GOT3 (cell line): Measurements from ENCODE around the gene PGD.
"Not testable (repeated sequence)": the region's sequence is repeated elsewhere in the genome, so short reads cannot be mapped to it uniquely, and the experiment has no call there.

Source experiments
- DNase-seq: peaks from one replicate; lab custom pipeline; 2025; ENCODE audit warnings: mixed read lengths; lab: John Stamatoyannopoulos, UW

The PGD gene

DNA sequence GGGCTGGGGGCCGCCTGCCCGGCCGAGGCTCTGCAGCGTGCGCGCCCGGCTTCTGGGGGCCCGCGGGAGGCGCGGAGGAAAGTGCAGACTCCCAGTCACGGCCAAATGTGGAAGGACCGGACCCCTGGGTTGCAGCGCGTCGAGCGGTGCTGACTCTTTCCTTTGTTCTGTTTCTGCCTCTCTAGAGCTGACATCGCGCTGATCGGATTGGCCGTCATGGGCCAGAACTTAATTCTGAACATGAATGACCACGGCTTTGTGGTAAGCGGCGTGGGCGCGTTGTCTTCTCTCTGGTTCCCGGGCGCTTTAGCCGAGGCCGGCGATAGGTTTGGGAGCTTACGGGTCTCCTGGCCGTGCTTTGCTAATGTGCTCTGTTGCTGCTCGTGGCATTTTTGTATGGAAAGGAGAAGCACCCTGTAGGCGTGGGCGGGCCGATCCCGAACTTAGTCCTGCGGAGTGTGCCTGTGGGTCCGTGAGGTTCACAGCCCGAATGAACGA lies 629 bp downstream of the PGD start:
- DNase-seq: no peak

DNA sequence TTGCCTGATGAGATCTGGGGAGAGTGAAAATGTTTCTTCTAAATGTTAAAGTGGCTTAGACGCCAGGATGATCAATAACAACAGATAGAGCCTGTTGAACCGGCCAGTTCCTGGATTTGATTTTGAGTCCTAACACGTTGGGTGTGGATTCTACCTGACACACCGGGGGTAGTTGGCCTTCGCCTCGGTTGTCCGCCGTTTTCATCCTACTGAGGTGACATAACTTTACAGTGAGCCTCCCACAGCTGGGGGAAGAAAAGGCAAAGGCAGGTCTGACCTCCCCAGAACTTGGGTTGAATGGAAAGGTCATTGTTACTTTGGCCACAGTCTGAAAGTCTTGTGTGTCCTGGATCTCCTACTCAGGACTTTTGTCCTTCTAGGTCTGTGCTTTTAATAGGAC lies 1.1 kb downstream of the PGD start:
- no peak for DNase-seq

DNA sequence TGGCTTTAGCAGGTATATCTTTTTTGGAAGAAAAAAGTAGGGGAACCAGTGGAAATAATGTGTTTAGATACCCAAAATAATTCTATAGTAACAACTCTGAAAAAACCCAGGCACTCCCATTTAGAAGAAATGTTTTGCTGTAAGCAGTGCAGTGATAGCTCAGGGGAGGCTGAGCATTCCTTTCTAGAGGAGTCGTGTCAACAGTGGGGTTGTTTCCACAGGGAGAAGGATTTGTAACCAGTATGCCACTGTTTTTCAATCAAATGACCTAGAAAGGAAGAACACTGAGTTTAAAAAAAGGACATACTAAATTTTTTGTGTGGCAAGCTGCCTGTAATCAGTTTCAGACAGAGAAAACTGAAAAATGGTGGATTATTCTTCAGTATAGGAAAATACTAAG lies 2.4 kb downstream of the PGD start:
- DNase-seq: no peak

DNA sequence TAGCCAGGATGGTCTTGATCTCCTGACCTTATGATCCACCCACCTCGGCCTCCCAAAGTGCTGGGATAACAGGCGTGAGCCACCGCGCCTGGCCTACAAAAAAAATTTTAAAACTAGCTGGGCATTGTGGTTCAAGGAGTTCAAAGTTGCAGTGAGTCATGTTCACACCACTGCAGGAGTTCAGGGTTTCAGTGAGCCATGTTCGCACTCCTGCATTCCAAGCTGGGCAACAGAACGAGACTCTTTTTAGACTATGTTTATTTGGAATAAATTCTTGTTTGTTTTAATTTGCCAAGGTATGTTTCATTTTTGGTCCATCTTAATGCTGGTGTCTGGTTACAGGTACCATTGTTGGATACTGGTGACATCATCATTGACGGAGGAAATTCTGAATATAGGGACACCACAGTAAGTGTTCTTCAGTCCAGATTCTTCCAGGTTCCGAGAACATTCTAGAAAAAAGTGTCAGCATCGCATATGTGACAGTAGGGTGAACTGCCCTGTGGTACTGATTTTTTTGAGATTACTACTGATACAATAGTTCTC lies 3.9 kb downstream of the PGD start:
- DNase-seq: no peak

- no peak for DNase-seq
Measured at GRCh38 chr1:10407201-10407600, 8.3 kb downstream of the PGD start.

DNA sequence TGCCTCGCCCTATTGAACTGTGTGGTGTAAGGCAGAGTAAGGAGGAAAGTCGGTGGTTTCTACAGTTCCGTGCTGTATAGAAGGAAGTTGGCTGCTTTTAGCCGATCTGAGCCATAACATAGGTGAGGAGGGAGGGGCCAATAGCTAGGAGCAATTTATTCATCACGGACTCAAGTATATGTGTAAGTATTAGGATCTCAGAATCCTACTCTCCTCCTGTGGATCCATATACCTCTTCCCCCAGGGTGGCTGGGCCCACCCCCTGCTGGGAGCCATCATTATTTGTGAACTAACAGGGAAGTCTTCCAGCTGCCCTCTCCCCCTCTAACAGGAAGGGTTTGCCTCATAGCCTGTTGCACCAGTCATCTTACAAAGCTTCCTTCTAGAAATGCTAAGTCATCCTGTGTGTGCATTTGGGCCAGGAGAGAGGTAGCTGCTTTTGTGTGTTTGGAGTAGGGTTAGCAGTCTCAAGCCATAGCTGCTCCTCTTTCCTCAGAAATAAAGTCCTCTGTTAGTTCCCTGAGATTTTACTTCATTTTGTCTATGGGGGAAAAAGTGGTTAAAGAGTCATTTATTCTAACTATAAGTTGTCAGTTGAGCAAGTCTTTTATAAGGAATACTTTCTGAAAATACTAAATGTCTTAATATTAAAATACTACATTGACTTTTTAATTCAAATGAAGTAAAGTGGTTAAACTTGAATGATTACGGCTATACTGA lies 16.5 kb downstream of the PGD start:
- no peak for DNase-seq

DNA sequence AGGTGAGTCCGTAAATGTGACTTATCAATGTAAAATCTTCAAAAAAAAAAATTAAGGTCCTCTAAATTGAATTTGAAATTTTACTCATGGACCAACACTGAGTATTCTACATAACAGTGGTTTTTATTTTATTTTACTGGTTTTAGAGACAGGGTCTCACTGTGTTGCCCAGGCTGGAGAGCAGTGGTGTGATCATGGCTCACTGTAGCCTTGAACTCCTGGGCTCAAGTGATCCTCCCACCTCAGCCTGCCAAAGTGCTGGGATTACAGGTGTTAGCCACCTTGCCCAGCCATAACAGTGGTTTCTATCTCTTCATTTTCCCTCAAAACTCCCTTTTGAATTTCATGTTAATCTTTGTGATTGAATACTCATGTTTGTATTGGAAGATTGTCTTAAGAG lies 17.1 kb downstream of the PGD start:
- not testable (repeated sequence) for DNase-seq

DNA sequence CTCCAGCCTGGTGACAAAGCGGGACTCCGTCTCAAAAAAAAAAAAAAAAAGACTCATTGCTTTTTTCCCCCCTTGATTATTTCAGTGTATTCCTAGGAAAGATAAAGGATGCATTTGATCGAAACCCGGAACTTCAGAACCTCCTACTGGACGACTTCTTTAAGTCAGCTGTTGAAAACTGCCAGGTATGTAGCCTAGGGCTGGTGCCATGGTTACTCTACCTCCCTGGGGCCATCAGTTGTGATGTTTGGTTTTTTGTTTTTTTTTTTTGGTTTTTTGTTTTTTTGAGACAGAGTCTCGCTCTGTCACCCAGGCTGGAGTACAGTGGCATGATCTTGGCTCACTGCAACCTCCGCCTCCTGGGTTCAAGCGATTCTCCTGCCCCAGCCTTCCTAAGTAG lies 19.9 kb downstream of the PGD start:
- DNase-seq: not testable (repeated sequence)

DNA sequence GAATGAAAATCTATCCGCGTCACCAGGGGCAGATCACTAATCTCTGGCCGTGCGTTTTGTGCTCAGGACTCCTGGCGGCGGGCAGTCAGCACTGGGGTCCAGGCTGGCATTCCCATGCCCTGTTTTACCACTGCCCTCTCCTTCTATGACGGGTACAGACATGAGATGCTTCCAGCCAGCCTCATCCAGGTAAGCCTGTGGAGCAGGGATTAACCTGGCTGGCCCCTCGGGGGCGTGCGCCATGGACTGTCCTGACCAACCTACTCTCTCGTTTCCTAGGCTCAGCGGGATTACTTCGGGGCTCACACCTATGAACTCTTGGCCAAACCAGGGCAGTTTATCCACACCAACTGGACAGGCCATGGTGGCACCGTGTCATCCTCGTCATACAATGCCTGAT lies 20.5 kb downstream of the PGD start:
- no peak for DNase-seq

GRCh38 chr1:10421637-10422036 lies 22.8 kb downstream of the PGD start:
- no peak for DNase-seq

DNA sequence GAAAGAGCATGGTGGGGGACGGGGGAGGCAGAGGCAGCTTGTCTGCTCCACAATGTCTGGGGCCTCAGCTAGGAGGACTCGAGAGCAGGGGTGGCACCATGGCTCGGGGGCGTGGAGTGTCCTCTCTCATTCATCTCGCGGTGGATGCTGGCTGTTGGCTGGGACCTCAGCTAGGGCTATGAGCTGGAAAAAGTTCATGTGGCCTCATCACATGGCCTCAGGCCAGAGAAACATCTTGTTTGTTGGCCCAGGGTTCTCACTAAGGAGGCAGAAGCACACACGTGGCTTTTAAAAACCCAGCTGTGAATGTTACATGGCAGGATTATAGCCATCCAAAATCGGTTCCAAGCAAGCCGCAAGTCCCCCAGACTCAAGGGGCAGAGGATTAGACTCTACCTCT lies 25.2 kb downstream of the PGD start:
- DNase-seq: no peak

GRCh38 chr1:10424651-10425050 lies 25.8 kb downstream of the PGD start:
- no peak for DNase-seq

DNA sequence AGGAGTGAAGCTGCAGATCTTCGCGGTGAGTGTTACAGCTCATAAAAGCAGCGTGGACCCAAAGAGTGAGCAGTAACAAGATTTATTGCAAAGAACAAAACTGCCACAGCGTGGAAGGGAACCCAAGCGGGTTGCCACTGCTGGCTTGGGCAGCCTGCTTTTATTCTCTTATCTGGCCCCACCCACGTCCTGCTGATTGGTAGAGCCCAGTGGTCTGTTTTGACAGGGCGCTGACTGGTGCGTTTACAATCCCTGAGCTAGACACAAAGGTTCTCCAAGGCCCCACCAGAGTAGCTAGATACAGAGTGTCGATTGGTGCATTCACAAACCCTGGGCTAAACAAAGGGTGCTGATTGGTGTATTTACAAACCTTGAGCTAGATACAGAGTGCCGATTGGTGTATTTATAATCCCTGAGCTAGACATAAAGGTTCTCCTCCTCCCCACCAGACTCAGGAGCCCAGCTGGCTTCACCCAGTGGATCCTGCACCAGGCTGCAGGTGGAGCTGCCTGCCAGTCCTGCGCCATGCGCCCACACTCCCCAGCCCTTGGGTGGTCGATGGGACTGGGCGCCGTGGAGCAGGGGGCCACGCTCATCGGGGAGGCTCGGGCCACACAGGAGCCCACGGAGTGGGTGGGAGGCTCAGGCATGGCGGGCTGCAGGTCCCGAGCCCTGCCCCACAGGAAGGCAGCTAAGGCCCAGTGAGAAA lies 27.1 kb downstream of the PGD start:
- DNase-seq: not testable (repeated sequence)

- not testable (repeated sequence) for DNase-seq
Measured at GRCh38 chr1:10426535-10426848, 27.6 kb downstream of the PGD start.

DNA sequence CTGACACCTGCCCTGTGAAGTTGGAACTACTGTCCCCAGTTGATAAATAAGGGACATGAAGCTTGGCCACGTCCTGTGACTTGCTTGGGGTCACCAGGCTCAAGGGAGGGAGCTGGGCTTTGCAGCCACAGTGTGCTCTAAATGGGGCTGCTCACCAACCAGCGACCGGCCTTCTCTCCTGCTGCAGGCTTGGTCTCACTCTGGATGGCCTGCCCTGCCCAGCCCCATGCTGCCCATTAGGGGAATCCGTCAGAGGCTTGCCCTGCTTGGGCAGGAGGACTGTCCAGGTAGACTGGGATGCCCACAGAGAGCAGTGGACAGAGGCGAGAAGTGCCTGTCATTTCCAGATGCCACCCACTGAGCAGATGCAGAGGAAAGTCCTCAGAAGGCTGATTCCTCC lies 30.1 kb downstream of the PGD start:
- DNase-seq: no peak

GRCh38 chr1:10429868-10430215 lies 31.0 kb downstream of the PGD start:
- no peak for DNase-seq

- peak; percentile 79 for DNase-seq
Measured at GRCh38 chr1:10430216-10431069, 31.6 kb downstream of the PGD start, which contains the start of gene CENPS. CENPS (plus strand) TSS chr1:10430433; CDS start chr1:10430518, 85 bp downstream.

DNA sequence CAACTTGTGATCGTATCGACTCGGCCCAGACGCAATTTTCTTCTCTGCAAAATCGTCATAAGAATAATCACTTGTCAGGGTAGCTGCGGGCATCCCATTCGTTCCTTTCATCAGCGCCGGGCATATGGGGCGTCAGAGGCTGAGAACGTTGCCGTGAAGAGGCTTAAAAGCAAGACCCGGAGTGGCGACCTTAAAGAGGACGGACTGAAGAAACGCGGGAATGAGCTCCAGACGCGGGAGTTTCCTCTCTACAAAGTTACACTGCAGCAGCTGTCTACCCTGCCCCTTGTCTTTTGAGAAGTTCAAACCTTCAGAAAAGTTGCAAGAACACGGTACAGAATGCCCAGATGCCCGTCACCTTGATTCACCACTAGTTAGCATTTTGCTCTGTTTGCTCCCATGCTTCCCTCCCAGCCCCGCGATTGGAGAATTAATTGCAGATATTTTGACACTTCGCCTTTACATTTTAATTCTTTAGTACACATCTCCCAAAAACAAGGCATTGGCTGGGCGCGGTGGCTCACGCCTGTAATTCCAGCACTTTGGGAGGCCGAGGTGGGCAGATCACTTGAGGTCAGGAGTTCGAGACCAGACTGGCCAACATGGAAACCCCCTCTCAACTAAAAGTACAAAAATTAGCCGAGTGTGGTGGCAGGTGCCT lies 32.3 kb downstream of the PGD start:
- DNase-seq: no peak

DNA sequence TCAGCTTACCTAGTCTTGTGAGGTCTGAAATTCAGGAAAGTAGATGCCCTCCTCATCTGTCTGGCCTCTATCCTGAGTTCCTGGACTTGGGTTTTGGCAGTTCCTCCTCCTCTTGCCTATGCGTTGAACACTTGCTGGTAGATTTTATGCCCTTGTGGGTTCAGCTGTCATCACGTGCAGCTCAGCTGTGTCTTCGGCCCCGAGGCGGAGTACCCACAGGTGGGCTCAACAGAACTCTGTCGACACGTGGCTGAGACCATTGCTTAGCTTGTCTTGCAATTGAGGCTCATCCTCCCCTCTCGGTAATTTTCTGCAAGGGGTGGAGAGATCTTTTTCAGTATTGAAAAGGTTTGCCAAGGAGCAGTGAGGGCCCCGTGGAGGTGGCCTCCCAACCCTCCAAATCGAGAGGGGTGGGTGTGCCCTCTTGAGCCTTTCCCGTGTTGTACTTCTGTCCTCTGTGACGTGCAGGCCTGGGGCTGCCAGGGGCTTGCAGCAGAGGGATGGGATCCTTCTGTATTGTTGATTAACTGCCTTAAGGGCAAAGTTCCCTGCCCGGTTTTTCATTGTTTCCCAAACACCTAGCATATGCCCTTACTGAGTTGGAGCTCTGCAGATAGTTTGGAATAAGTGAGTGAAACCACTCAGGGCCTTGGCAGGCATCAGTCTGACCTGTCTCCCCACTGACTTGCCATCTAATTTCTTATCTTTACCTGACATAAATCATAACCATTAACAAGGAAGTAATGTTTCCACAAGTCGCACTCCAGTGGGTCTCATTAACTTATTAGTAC lies 34.2 kb downstream of the PGD start:
- DNase-seq: no peak

GRCh38 chr1:10433790-10434189 lies 34.9 kb downstream of the PGD start:
- no peak for DNase-seq

- DNase-seq: no peak
Measured at GRCh38 chr1:10434590-10434989, 35.7 kb downstream of the PGD start.
